Keratinocyte (primary cell): ENCODE results near the gene XCR1. TPM values are rescaled to one million over a fixed set of nuclear protein-coding genes. Genes with fewer than 3 reads are reported as not detected.

ENCODE experiments used
- DNase-seq: peaks from one replicate; pipeline ENCODE4 v3.0.0-alpha.2; 2011; ENCODE audit warnings: low read depth, missing footprints, low spot score
- FAIRE-seq: peaks from 2 replicates; lab custom pipeline; 2011; peaks lifted over from hg19 to GRCh38; lab: Jason Lieb, UNC
- H2AFZ ChIP-seq: 2 replicates; pipeline ENCODE4 v1.6.0; 2012; ENCODE audit warnings: low read length, control low read depth, inconsistent platforms; ENCODE audit not compliant: control insufficient read depth
- H3K27ac ChIP-seq: 2 replicates; pipeline ENCODE4 v1.5.1; 2011; ENCODE audit warnings: low read length; ENCODE audit not compliant: control insufficient read depth, insufficient read depth
- H3K27me3 ChIP-seq: 3 replicates; pipeline ENCODE4 v1.6.0; 2011; ENCODE audit warnings: low read length; ENCODE audit not compliant: control insufficient read depth, insufficient read depth; ENCODE audit errors: extremely low read depth
- H3K36me3 ChIP-seq, 2 experiments: 2 replicates in 1 of 2; 3 replicates in 1 of 2; pipeline ENCODE4 v1.5.1; 2011; ENCODE audit warnings: low read length in 2 of 2, mild to moderate bottlenecking in 1 of 2; ENCODE audit not compliant: control insufficient read depth in 2 of 2, insufficient read depth in 2 of 2; ENCODE audit errors: extremely low read depth in 1 of 2
- H3K4me1 ChIP-seq: 3 replicates; pipeline ENCODE4 v1.5.1; 2011; ENCODE audit warnings: low read length; ENCODE audit not compliant: control insufficient read depth, insufficient read depth; ENCODE audit errors: extremely low read depth
- H3K4me2 ChIP-seq: 3 replicates; pipeline ENCODE4 v1.6.0; 2011; ENCODE audit warnings: low read depth, low read length; ENCODE audit not compliant: control insufficient read depth, insufficient read depth; ENCODE audit errors: extremely low read depth
- H3K4me3 ChIP-seq, 3 experiments: fragments of 200-600 bp in 1 of 3; sonication (generic) in 1 of 3; 2 replicates in 2 of 3; 3 replicates in 1 of 3; pipeline ENCODE4 v1.5.1; 2011 to 2016; ENCODE audit warnings: low read length in 3 of 3, mild to moderate bottlenecking in 3 of 3, control low read depth in 2 of 3, inconsistent platforms in 1 of 3, low read depth in 1 of 3, mixed read lengths in 1 of 3, mixed run types in 1 of 3, moderate library complexity in 1 of 3; ENCODE audit not compliant: control insufficient read depth in 2 of 3, insufficient read depth in 2 of 3; ENCODE audit errors: extremely low read depth in 1 of 3
- H3K79me2 ChIP-seq: 2 replicates; pipeline ENCODE4 v1.6.0; 2012; ENCODE audit warnings: low read length; ENCODE audit not compliant: control insufficient read depth, insufficient read depth
- H3K9ac ChIP-seq: 3 replicates; pipeline ENCODE4 v1.6.0; 2011; ENCODE audit warnings: low read length; ENCODE audit not compliant: control insufficient read depth, insufficient read depth; ENCODE audit errors: extremely low read depth
- H3K9me1 ChIP-seq: 3 replicates; pipeline ENCODE4 v1.6.0; 2011; ENCODE audit warnings: low read length; ENCODE audit not compliant: control insufficient read depth, insufficient read depth; ENCODE audit errors: extremely low read depth
- H3K9me3 ChIP-seq: 2 replicates; pipeline ENCODE4 v1.5.1; 2012; ENCODE audit warnings: low read depth, low read length; ENCODE audit not compliant: control insufficient read depth
- H4K20me1 ChIP-seq: 3 replicates; pipeline ENCODE4 v1.6.0; 2011; ENCODE audit warnings: low read length; ENCODE audit not compliant: control insufficient read depth, insufficient read depth; ENCODE audit errors: extremely low read depth
- EZH2 ChIP-seq: IDR thresholded peaks from one replicate; pipeline ENCODE4 v1.6.1; 2012; ENCODE audit warnings: inconsistent platforms, mild to moderate bottlenecking, low read length, moderate library complexity
- dilution Hi-C: fragments of 300-500 bp; cut with MboI; formaldehyde crosslinking; loops from one replicate; pipeline ENCODE4 v1.7.0; 2020; ENCODE audit warnings: low sequenced_read_pairs; ENCODE audit not compliant: extremely low pct_ligation_motif_present
- polyA minus RNA-seq, 3 experiments: library from RNA; depleted of rRNA, polyadenylated mRNA; stranded (reverse); fragments of >200 nt; gene quantifications; 1 replicate in 1 of 3; 2 replicates in 1 of 3; 3 replicates in 1 of 3; pipeline ENCODE4 v1.2.3, GENCODE V29; 2011
- polyA plus RNA-seq, 5 experiments: library from polyadenylated mRNA; depleted of rRNA in 3 of 5; stranded (reverse) in 3 of 5; stranded (forward) in 1 of 5; unstranded in 1 of 5; fragments of >200 nt; gene quantifications; 1 replicate in 1 of 5; 2 replicates in 3 of 5; 3 replicates in 1 of 5; pipeline versions ENCODE4 v1.2.1 to v1.2.3, GENCODE V29; 2011 to 2012; ENCODE audit warnings: missing spikeins in 2 of 5, low read depth in 1 of 5, low replicate concordance in 1 of 5
- TF ChIP-seq, protein P1 (sequence below), 3 experiments: IDR thresholded peaks in 1 of 3; conservative IDR thresholded peaks in 1 of 3; optimal IDR thresholded peaks in 1 of 3; 2 replicates in 2 of 3; 3 replicates in 1 of 3; pipeline versions ENCODE3 to v1.5.1; 2011; ENCODE audit warnings: low read length in 3 of 3, mild to moderate bottlenecking in 3 of 3, moderate library complexity in 2 of 3, control low read depth in 1 of 3, inconsistent platforms in 1 of 3; ENCODE audit not compliant: insufficient read depth in 2 of 3; ENCODE audit errors: extremely low read depth in 1 of 3

Gene XCR1, protein sequence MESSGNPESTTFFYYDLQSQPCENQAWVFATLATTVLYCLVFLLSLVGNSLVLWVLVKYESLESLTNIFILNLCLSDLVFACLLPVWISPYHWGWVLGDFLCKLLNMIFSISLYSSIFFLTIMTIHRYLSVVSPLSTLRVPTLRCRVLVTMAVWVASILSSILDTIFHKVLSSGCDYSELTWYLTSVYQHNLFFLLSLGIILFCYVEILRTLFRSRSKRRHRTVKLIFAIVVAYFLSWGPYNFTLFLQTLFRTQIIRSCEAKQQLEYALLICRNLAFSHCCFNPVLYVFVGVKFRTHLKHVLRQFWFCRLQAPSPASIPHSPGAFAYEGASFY
- 0.01 to 0.26 TPM (median 0.02 TPM) in 3 replicates for polyA plus RNA-seq
- polyA plus RNA-seq (2011; ENCODE audit: low read depth), result 0.21 TPM
- polyA plus RNA-seq (2011; cell fraction: cytosol; rRNA removed), result 0.06 and 0.15 TPM in 2 replicates
- polyA plus RNA-seq (2011; cell fraction: nucleus; rRNA removed), result 0.19 and 0.20 TPM in 2 replicates
- polyA plus RNA-seq (2012; ENCODE audit: low replicate concordance), result 2.2 TPM in 1 of 2 replicates, not detected in the other
- 0.06 to 0.30 TPM in 2 of 3 replicates, not detected in the other for polyA minus RNA-seq
- not detected for polyA minus RNA-seq (2011; cell fraction: cytosol; rRNA and poly(A)+ RNA removed)
- polyA minus RNA-seq (2011; cell fraction: nucleus; rRNA and poly(A)+ RNA removed), result 0.21 and 0.54 TPM in 2 replicates

DNA sequence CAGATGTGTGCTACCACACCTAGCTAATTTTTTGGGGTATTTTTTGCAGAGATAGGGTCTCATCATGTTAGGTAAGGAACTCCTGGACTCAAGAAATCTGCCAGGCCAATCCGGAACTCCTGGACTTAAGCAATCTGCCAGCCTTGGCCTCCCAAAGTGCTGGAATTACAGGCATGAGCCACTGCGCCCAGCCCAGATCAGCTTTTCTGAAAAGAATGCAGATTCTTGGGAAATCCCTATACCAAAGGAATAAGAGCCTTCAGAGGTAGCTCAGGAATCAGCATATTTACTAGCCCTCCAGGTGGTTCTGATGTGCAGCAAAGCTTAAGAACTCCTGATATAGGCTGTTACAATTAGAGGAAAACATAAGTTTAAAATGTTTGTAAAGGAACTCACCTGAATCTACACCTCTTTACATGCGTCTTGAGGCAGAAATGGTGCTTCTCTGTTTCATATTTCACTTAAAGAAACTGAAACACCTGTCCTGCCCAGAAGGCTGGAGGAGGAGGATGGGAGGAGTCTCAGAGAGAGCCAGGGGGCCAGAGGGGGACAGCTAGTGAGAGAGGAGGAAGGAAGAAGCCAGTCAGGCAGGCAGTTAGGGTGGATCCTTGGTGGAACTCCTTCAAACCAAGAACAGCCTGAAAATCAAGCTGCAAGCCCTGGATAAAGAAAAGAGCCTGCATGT lies at the start of gene XCR1:
Gene XCR1, minus strand, starts transcription at position 463 of the 685 bp plus-strand sequence. CDS start 5,536 bp downstream, outside the sequence.
- Histone ChIP-seq H3K4me3 (no peak within 1 kb of the TSS), H3K27me3 (no peaks in the 10 kb centered on the region), H3K9me1 (no peaks in the 10 kb centered on the region), H4K20me1 (no peaks in the 10 kb centered on the region), H3K79me2 (no peaks in the 10 kb centered on the region), H2AFZ (no peak within 1 kb of the TSS), H3K4me2 (no peak within 1 kb of the TSS), H3K27ac (no peak within 1 kb of the TSS), H3K36me3 (no peaks in the 10 kb centered on the region), H3K9ac (no peak within 1 kb of the TSS), H3K9me3 (peaks cover 2% of the 10 kb centered on the region), H3K4me1 (no peaks in the 10 kb centered on the region)
- no peak for DNase-seq
- FAIRE-seq, result no peak
- no peak for TF ChIP-seq EZH2
- TF ChIP-seq, protein P1, sequence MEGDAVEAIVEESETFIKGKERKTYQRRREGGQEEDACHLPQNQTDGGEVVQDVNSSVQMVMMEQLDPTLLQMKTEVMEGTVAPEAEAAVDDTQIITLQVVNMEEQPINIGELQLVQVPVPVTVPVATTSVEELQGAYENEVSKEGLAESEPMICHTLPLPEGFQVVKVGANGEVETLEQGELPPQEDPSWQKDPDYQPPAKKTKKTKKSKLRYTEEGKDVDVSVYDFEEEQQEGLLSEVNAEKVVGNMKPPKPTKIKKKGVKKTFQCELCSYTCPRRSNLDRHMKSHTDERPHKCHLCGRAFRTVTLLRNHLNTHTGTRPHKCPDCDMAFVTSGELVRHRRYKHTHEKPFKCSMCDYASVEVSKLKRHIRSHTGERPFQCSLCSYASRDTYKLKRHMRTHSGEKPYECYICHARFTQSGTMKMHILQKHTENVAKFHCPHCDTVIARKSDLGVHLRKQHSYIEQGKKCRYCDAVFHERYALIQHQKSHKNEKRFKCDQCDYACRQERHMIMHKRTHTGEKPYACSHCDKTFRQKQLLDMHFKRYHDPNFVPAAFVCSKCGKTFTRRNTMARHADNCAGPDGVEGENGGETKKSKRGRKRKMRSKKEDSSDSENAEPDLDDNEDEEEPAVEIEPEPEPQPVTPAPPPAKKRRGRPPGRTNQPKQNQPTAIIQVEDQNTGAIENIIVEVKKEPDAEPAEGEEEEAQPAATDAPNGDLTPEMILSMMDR (optimal IDR thresholded peaks at IDR 0.05 in 1 of 3, IDR thresholded peaks at IDR 0.05 in 1 of 3, conservative IDR thresholded peaks at IDR 0.05 in 1 of 3; ENCODE audit: extremely low read depth in 1 of 3, insufficient read depth in 2 of 3, low read length in 3 of 3), result no peak
- dilution Hi-C loops, result no loop called here

DNA sequence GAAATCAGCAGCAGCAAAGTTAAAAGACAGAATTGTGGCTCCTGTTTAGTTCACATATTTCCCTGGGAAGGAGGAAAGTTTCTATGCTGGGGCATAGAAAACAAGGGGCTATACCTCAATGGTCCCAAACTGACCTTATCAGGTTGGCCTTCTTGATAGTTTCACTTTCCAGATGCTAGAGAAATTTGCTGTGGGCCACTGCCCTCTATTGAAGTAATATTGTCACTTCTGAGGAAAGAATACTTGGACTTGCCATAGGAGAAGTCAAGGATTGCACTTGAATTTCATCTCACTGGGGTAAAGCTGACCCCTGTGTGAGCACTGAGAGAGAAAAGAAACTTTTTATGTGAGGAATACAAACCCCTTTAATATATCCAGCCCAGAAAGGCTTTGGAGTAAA lies 49.3 kb upstream of the XCR1 start:
- no peak overlapping the region for H2AFZ ChIP-seq
- DNase-seq (no peak), FAIRE-seq (no peak)
- peaks cover 10% of the 10 kb centered on the region for H3K4me1 ChIP-seq
- H3K27ac ChIP-seq, result no peak overlapping the region
- no peaks in the 10 kb centered on the region for H3K36me3 ChIP-seq
- no peaks in the 10 kb centered on the region for H3K79me2 ChIP-seq
- H3K4me3 ChIP-seq, result no peak overlapping the region
- H3K27me3 ChIP-seq, result no peaks in the 10 kb centered on the region
- dilution Hi-C loops, result no loop called here
- H3K9ac ChIP-seq, result no peak overlapping the region
- TF ChIP-seq EZH2, result no peak
- TF ChIP-seq, protein P1 (optimal IDR thresholded peaks at IDR 0.05 in 1 of 3, IDR thresholded peaks at IDR 0.05 in 1 of 3, conservative IDR thresholded peaks at IDR 0.05 in 1 of 3; ENCODE audit: extremely low read depth in 1 of 3, insufficient read depth in 2 of 3, low read length in 3 of 3), result peak in 1 of 3 experiments; percentile 17
- no peaks in the 10 kb centered on the region for H4K20me1 ChIP-seq
- H3K9me1 ChIP-seq, result no peaks in the 10 kb centered on the region
- no peak overlapping the region for H3K4me2 ChIP-seq
- no peaks in the 10 kb centered on the region for H3K9me3 ChIP-seq
